HFF-Myc (cell line): ENCODE results near the gene CXXC5.
A peak's percentile ranks its signal among the peaks of the same experiment; 100 is the strongest.
"Not testable (repeated sequence)": the region's sequence is repeated elsewhere in the genome, so short reads cannot be mapped to it uniquely, and the experiment has no call there.

Source experiments
- DNase-seq: peaks from one replicate; pipeline ENCODE4 v3.0.0-alpha.2; 2011; ENCODE audit warnings: low read depth; ENCODE audit errors: extremely low read depth
- H3K4me3 ChIP-seq: replicated peaks from 2 replicates; pipeline ENCODE4 v1.5.1; 2011; ENCODE audit warnings: low read depth, mild to moderate bottlenecking, control low read depth, low read length
- TF ChIP-seq, protein P1 (sequence below): IDR thresholded peaks from 2 replicates; pipeline ENCODE4 v1.5.1; 2012; ENCODE audit warnings: mild to moderate bottlenecking, low read depth, low read length, control low read depth; ENCODE audit errors: missing control alignments

Gene CXXC5

DNA sequence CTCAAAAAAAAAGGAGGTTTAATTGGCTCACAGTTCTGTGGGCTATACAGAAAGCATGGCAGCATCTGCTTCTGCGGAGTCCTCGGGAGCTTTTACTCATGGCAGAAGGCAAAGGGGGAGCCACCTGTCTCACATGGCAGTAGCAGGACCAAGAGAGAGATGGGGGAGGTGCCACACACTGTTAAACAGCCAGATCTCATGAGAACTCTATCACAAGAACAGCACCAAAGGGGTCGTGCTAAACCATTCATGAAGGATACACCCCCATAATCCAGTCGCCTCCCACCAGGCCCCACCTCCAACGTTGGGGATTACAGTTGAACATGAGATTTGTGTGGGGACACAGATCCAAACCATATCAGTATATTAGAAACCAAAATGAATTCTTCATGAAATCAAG is 28.3 kb upstream of the CXXC5 start:
- no peak overlapping the region for H3K4me3 ChIP-seq
- TF ChIP-seq, protein P1, sequence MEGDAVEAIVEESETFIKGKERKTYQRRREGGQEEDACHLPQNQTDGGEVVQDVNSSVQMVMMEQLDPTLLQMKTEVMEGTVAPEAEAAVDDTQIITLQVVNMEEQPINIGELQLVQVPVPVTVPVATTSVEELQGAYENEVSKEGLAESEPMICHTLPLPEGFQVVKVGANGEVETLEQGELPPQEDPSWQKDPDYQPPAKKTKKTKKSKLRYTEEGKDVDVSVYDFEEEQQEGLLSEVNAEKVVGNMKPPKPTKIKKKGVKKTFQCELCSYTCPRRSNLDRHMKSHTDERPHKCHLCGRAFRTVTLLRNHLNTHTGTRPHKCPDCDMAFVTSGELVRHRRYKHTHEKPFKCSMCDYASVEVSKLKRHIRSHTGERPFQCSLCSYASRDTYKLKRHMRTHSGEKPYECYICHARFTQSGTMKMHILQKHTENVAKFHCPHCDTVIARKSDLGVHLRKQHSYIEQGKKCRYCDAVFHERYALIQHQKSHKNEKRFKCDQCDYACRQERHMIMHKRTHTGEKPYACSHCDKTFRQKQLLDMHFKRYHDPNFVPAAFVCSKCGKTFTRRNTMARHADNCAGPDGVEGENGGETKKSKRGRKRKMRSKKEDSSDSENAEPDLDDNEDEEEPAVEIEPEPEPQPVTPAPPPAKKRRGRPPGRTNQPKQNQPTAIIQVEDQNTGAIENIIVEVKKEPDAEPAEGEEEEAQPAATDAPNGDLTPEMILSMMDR = no peak

GRCh38 chr5:139625398-139625797 is 22.8 kb upstream of the CXXC5 start:
- H3K4me3 ChIP-seq, DNase-seq: not testable (repeated sequence)

More for the DNA sequence above, 28.3 kb upstream of the CXXC5 start:
- DNase-seq = no peak

GRCh38 chr5:139630855-139631254 is 17.3 kb upstream of the CXXC5 start:
- DNase-seq = no peak
- H3K4me3 ChIP-seq = no peak overlapping the region
- TF ChIP-seq, protein P1 = no peak

DNA sequence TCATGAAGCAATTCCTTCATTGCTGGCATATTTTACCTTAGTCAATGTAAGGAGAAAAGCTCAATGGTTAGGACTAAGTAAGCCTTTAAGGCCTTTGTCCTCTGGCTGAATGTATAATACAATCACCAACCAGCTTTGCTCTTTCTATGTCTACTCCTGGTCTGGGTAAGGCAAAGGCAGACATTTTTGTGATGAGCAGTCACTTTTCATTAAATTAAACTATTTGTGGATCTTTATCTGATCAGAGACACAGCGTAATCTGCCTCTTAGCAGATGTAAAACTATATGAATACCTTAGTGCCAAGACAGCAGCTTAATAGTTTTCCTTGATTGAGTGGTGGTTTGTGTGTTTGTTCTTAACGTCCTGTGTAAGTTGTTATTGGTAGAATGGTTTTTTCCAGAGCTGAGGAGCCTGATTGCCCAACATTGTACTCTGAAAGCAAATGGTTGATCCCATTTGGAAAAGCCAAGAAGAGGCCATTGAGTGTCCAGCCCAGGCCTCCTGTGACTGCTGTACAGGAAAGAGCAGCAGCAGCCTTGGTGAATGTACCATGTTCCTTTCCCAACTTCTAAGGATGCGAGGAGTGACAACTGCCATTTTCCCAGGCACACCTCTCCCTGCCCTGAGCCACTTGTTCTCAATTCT is 16.5 kb upstream of the CXXC5 start:
- no peak overlapping the region for H3K4me3 ChIP-seq
- TF ChIP-seq, protein P1 = no peak
- no peak for DNase-seq

GRCh38 chr5:139633295-139634027 is 14.7 kb upstream of the CXXC5 start:
- no peak overlapping the region for H3K4me3 ChIP-seq
- TF ChIP-seq, protein P1 = peak; percentile 99
- DNase-seq = peak; percentile 61

- no peak for DNase-seq
- TF ChIP-seq, protein P1 = no peak
- no peak overlapping the region for H3K4me3 ChIP-seq
These were observed 14.2 kb upstream of the CXXC5 start for GRCh38 chr5:139634028-139634325.

DNA sequence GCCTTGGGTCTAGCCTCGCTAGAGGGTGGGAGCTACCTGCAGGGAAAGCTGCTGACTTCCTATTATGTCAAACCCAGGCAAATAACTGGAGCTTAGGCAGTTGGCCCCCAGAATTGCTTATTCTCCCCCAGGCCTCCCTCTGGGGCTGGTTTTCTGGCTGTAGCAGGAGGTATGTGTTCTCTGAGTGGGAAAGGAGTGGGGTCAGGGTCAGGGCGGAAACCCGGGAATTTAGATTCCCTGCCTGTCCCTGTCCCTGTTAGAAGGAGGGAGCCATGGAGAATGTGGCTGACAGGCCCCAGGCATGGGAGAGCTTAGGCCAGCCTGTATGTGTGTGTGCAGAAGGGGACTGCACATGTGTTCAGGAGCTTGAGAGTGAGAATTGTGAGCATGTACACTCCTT is 13.6 kb upstream of the CXXC5 start:
- TF ChIP-seq, protein P1 = no peak
- H3K4me3 ChIP-seq = no peak overlapping the region
- DNase-seq = no peak
